GM21825 (cell line): ENCODE data around the gene TPRN.

Source experiments
- ATAC-seq: cut with Tn5 transposase; IDR thresholded peaks from one replicate; pipeline ENCODE4 v1.9.1; 2021; ENCODE audit warnings: mild to moderate bottlenecking, moderate library complexity; ENCODE audit not compliant: unreplicated experiment

The TPRN gene

GRCh38 chr9:137147091-137147792 is 53.3 kb downstream of the TPRN start:
- no peak for ATAC-seq

GRCh38 chr9:137146527-137146918 is 54.0 kb downstream of the TPRN start:
- no peak for ATAC-seq

GRCh38 chr9:137145731-137146526 is 54.6 kb downstream of the TPRN start:
- no peak for ATAC-seq

GRCh38 chr9:137143459-137143858 is 57.1 kb downstream of the TPRN start:
- ATAC-seq = no peak

- no peak for ATAC-seq
Observed at GRCh38 chr9:137141976-137142936, 58.3 kb downstream of the TPRN start.
